NCI-H748 treated with DMSO at 0.1 percent for 48 hours (cell line): ENCODE results near the gene RCBTB2.

ENCODE experiments used
- DNase-seq: peaks from one replicate; lab custom pipeline; 2025; lab: John Stamatoyannopoulos, UW

The RCBTB2 gene

DNA sequence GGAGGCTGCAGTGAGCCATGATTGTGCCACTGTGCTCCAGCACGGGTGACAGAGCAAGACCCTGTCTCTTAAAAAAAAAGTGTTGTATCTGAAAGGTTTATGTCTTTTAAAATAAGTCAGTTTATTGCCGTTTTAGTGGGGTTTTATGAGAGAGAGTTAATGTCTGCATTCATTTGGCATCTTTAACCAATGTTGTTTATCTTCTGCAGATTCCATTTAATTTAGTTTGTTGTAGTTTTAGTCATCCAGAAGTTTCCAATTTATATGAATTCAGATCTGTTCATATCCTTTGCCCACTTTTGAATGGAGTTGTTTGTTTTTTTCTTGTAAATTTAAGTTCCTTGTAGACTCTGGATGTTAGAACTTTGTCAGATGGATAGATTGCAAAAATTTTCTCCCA, 83.2 kb downstream of the RCBTB2 start:
- no peak for DNase-seq

DNA sequence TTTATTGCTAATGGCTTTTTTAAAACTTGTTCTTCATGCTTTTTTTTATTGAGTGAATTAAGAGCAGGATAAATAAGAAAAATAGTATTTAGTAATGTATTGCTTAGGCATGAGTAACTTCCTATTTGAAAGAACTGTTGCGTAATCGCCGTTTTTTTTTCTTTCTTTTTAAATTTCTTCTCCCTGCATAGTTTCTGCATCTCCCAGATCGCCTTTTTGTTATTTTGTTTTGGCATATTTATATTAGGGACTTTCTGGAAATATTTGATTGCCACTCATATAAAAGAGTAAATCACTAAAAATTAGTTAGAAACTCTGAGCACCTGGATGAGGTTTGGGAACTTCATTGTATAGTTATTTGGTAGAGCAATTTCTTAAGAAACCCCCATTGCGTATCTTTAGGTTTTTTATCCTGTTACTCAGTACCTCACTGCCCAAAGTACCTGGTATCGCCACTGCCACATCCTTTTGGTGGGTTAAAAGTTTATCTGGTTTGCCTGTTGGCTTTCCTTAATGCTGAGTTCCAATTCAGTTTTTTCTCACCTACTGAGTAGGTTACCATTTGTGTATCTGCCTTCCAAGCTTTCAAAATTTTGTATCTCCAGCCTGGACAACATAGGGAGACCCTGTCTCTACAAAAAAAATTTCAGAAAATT, 83.8 kb downstream of the RCBTB2 start:
- no peak for DNase-seq

DNA sequence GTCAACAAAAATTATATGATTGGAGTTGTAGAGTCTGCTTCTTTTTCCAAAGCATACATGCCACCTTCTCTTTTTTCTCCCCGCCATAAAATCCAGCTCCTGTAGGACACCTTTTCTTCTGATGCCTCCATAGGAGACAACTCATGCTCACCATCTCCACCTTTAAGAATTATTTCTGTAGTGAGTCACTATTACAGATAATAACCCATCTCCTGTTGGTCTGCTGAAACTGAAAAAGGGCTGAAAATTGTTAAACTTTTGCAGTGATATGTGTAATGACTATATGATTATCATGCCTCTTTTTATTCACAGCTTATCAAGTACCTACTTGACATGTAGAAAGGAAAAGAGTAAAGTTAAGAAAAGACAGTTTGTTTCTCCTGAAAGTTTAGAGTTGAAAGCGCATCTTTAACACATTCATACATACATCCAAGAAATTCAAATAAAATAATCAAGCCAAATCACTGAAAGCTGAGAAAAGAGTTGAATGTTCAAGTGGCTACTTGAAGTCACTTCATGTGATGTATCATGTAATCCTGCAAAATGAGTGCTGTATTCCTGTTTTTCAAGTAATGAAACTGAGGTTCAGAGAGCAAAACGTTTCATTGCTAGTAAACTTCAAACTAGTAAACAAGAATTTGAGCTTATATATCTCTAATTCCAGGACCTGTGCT, 84.5 kb downstream of the RCBTB2 start:
- DNase-seq: no peak

- DNase-seq: no peak
Observed at GRCh38 chr13:48446464-48446863, 86.4 kb downstream of the RCBTB2 start.

- no peak for DNase-seq
Observed at GRCh38 chr13:48443442-48444208, 89.3 kb downstream of the RCBTB2 start.
